Ecto neural progenitor cell (in vitro differentiated cells): ENCODE results near the gene METTL17.
"Not testable (repeated sequence)": the region's sequence is repeated elsewhere in the genome, so short reads cannot be mapped to it uniquely, and the experiment has no call there.

Experiments
- DNase-seq: peaks from one replicate; pipeline ENCODE4 v3.0.0-alpha.2; 2018; ENCODE audit warnings: low spot score

Gene METTL17

GRCh38 chr14:20996521-20996920 is 6.7 kb downstream of the METTL17 start:
- DNase-seq, result no peak

GRCh38 chr14:20997115-20997514 is 7.3 kb downstream of the METTL17 start:
- no peak for DNase-seq

GRCh38 chr14:20997564-20997963 is 7.8 kb downstream of the METTL17 start:
- no peak for DNase-seq

- no peak for DNase-seq
Measured at GRCh38 chr14:20998139-20998538, 8.4 kb downstream of the METTL17 start.

GRCh38 chr14:20998674-20999366 is 9.0 kb downstream of the METTL17 start, which contains the start of gene SLC39A2:
Gene SLC39A2, plus strand, starts transcription at chr14:20999293. Its CDS starts 154 bp downstream, at chr14:20999447.
- peak; percentile 64 for DNase-seq

GRCh38 chr14:20999591-20999990 is 9.8 kb downstream of the METTL17 start:
- no peak for DNase-seq

- DNase-seq, result no peak
Measured at GRCh38 chr14:21001218-21001617, 11.4 kb downstream of the METTL17 start.

GRCh38 chr14:21003788-21004346 is 14.1 kb downstream of the METTL17 start:
- no peak for DNase-seq

GRCh38 chr14:21009721-21010120 is 19.9 kb downstream of the METTL17 start:
- DNase-seq, result not testable (repeated sequence)

GRCh38 chr14:21011136-21011535 is 21.4 kb downstream of the METTL17 start:
- no peak for DNase-seq

GRCh38 chr14:21014761-21015190 is 25.0 kb downstream of the METTL17 start:
- peak; percentile 87 for DNase-seq

GRCh38 chr14:21015312-21015711 is 25.5 kb downstream of the METTL17 start:
- DNase-seq, result no peak

GRCh38 chr14:21016413-21017190 is 26.8 kb downstream of the METTL17 start:
- no peak for DNase-seq

GRCh38 chr14:21017528-21018245 is 27.9 kb downstream of the METTL17 start:
- DNase-seq, result no peak

- DNase-seq, result no peak
Measured at GRCh38 chr14:21018286-21018685, 28.5 kb downstream of the METTL17 start.

GRCh38 chr14:21018781-21019180 is 29.0 kb downstream of the METTL17 start:
- no peak for DNase-seq

GRCh38 chr14:21019366-21019765 is 29.6 kb downstream of the METTL17 start:
- DNase-seq, result no peak

- DNase-seq, result no peak
Measured at GRCh38 chr14:21020977-21021545, 31.3 kb downstream of the METTL17 start.

GRCh38 chr14:21022686-21023085 is 32.9 kb downstream of the METTL17 start:
- DNase-seq, result no peak

- DNase-seq, result no peak
Measured at GRCh38 chr14:21023174-21023573, 33.4 kb downstream of the METTL17 start.

GRCh38 chr14:21023817-21024584 is 34.2 kb downstream of the METTL17 start:
- no peak for DNase-seq
